Measurements from ENCODE around the gene SHLD1.
"Not testable (repeated sequence)": the region's sequence is repeated elsewhere in the genome, so short reads cannot be mapped to it uniquely, and the experiment has no call there.

The SHLD1 gene
- 3.7 to 6.6 (median 5.6) reads per million in 3 donors for total RNA-seq

GRCh38 chr20:5749952-5750779 is at the start of gene SHLD1:
TSS of gene SHLD1 (plus strand) at chr20:5750401. CDS start at chr20:5772866, 22,465 bp downstream.
- no peaks in the 10 kb centered on the region for H3K27me3 ChIP-seq (replicated peaks; ENCODE audit: control insufficient read depth, insufficient read depth, low read length, poor library complexity, severe bottlenecking)
- no peaks in the 10 kb centered on the region for H3K36me3 ChIP-seq (ENCODE audit: control insufficient read depth, insufficient read depth, low read length)
- no peaks in the 10 kb centered on the region for H3K9me3 ChIP-seq (ENCODE audit: control insufficient read depth, low read length)
- H3K27ac ChIP-seq (ENCODE audit: insufficient read depth, low read length, poor library complexity, severe bottlenecking) = peak within 1 kb of the TSS; percentile 79
- peaks cover 9% of the 10 kb centered on the region for H3K4me1 ChIP-seq (ENCODE audit: control insufficient read depth, insufficient read depth, low read length, poor library complexity, severe bottlenecking)
- DNase-seq = peak; percentile 32 to 62 (median 60)
- peak within 1 kb of the TSS; percentile 95 for H3K4me3 ChIP-seq (ENCODE audit: insufficient read depth, low read depth, low read length, poor library complexity, severe bottlenecking)

- H3K27me3 ChIP-seq (replicated peaks; ENCODE audit: control insufficient read depth, insufficient read depth, low read length, poor library complexity, severe bottlenecking); H3K4me1 ChIP-seq (ENCODE audit: control insufficient read depth, insufficient read depth, low read length, poor library complexity, severe bottlenecking); H3K36me3 ChIP-seq (ENCODE audit: control insufficient read depth, insufficient read depth, low read length); H3K27ac ChIP-seq (ENCODE audit: insufficient read depth, low read length, poor library complexity, severe bottlenecking); H3K4me3 ChIP-seq (ENCODE audit: insufficient read depth, low read depth, low read length, poor library complexity, severe bottlenecking); H3K9me3 ChIP-seq (ENCODE audit: control insufficient read depth, low read length); DNase-seq: not testable (repeated sequence)
These were observed 47.9 kb upstream of the SHLD1 start for GRCh38 chr20:5702339-5702738.

- Histone ChIP-seq H3K9me3 (ENCODE audit: control insufficient read depth, low read length) (no peaks in the 10 kb centered on the region), H3K27me3 (replicated peaks; ENCODE audit: control insufficient read depth, insufficient read depth, low read length, poor library complexity, severe bottlenecking) (no peaks in the 10 kb centered on the region), H3K36me3 (ENCODE audit: control insufficient read depth, insufficient read depth, low read length) (no peaks in the 10 kb centered on the region), H3K27ac (ENCODE audit: insufficient read depth, low read length, poor library complexity, severe bottlenecking) (no peak overlapping the region), H3K4me1 (ENCODE audit: control insufficient read depth, insufficient read depth, low read length, poor library complexity, severe bottlenecking) (no peaks in the 10 kb centered on the region), H3K4me3 (ENCODE audit: insufficient read depth, low read depth, low read length, poor library complexity, severe bottlenecking) (no peak overlapping the region)
- no peak for DNase-seq
These were observed 46.5 kb upstream of the SHLD1 start for GRCh38 chr20:5703681-5704101.

- H3K27ac ChIP-seq (ENCODE audit: insufficient read depth, low read length, poor library complexity, severe bottlenecking) = no peak overlapping the region
- H3K4me1 ChIP-seq (ENCODE audit: control insufficient read depth, insufficient read depth, low read length, poor library complexity, severe bottlenecking) = no peaks in the 10 kb centered on the region
- H3K27me3 ChIP-seq (replicated peaks; ENCODE audit: control insufficient read depth, insufficient read depth, low read length, poor library complexity, severe bottlenecking) = no peaks in the 10 kb centered on the region
- DNase-seq = no peak
- no peaks in the 10 kb centered on the region for H3K9me3 ChIP-seq (ENCODE audit: control insufficient read depth, low read length)
- H3K4me3 ChIP-seq (ENCODE audit: insufficient read depth, low read depth, low read length, poor library complexity, severe bottlenecking) = no peak overlapping the region
- no peaks in the 10 kb centered on the region for H3K36me3 ChIP-seq (ENCODE audit: control insufficient read depth, insufficient read depth, low read length)
These were observed 44.4 kb upstream of the SHLD1 start for GRCh38 chr20:5705827-5706226.

- no peaks in the 10 kb centered on the region for H3K27me3 ChIP-seq (replicated peaks; ENCODE audit: control insufficient read depth, insufficient read depth, low read length, poor library complexity, severe bottlenecking)
- H3K9me3 ChIP-seq (ENCODE audit: control insufficient read depth, low read length) = no peaks in the 10 kb centered on the region
- no peak overlapping the region for H3K4me3 ChIP-seq (ENCODE audit: insufficient read depth, low read depth, low read length, poor library complexity, severe bottlenecking)
- DNase-seq = no peak
- H3K36me3 ChIP-seq (ENCODE audit: control insufficient read depth, insufficient read depth, low read length) = no peaks in the 10 kb centered on the region
- no peak overlapping the region for H3K27ac ChIP-seq (ENCODE audit: insufficient read depth, low read length, poor library complexity, severe bottlenecking)
- no peaks in the 10 kb centered on the region for H3K4me1 ChIP-seq (ENCODE audit: control insufficient read depth, insufficient read depth, low read length, poor library complexity, severe bottlenecking)
These were observed 43.4 kb upstream of the SHLD1 start for GRCh38 chr20:5706797-5707196.

- Histone ChIP-seq H3K4me1 (ENCODE audit: control insufficient read depth, insufficient read depth, low read length, poor library complexity, severe bottlenecking) (peaks cover 14% of the 10 kb centered on the region), H3K9me3 (ENCODE audit: control insufficient read depth, low read length) (peaks cover 3% of the 10 kb centered on the region), H3K27me3 (replicated peaks; ENCODE audit: control insufficient read depth, insufficient read depth, low read length, poor library complexity, severe bottlenecking) (no peaks in the 10 kb centered on the region), H3K36me3 (ENCODE audit: control insufficient read depth, insufficient read depth, low read length) (no peaks in the 10 kb centered on the region), H3K27ac (ENCODE audit: insufficient read depth, low read length, poor library complexity, severe bottlenecking) (no peak overlapping the region), H3K4me3 (ENCODE audit: insufficient read depth, low read depth, low read length, poor library complexity, severe bottlenecking) (no peak overlapping the region)
- no peak for DNase-seq
These were observed 39.6 kb upstream of the SHLD1 start for GRCh38 chr20:5710551-5710950.

- Histone ChIP-seq H3K4me3 (ENCODE audit: insufficient read depth, low read depth, low read length, poor library complexity, severe bottlenecking) (peak overlapping the region; percentile 8), H3K27me3 (replicated peaks; ENCODE audit: control insufficient read depth, insufficient read depth, low read length, poor library complexity, severe bottlenecking) (no peaks in the 10 kb centered on the region), H3K4me1 (ENCODE audit: control insufficient read depth, insufficient read depth, low read length, poor library complexity, severe bottlenecking) (peaks cover 14% of the 10 kb centered on the region), H3K9me3 (ENCODE audit: control insufficient read depth, low read length) (peaks cover 3% of the 10 kb centered on the region), H3K36me3 (ENCODE audit: control insufficient read depth, insufficient read depth, low read length) (no peaks in the 10 kb centered on the region), H3K27ac (ENCODE audit: insufficient read depth, low read length, poor library complexity, severe bottlenecking) (peak overlapping the region; percentile 81)
- peak; percentile 65 to 84 (median 74) for DNase-seq
These were observed 35.8 kb upstream of the SHLD1 start for GRCh38 chr20:5714261-5715041.

- H3K27me3 ChIP-seq (replicated peaks; ENCODE audit: control insufficient read depth, insufficient read depth, low read length, poor library complexity, severe bottlenecking) = no peaks in the 10 kb centered on the region
- H3K4me3 ChIP-seq (ENCODE audit: insufficient read depth, low read depth, low read length, poor library complexity, severe bottlenecking) = peak overlapping the region; percentile 8
- no peaks in the 10 kb centered on the region for H3K36me3 ChIP-seq (ENCODE audit: control insufficient read depth, insufficient read depth, low read length)
- H3K27ac ChIP-seq (ENCODE audit: insufficient read depth, low read length, poor library complexity, severe bottlenecking) = peak overlapping the region; percentile 81
- H3K9me3 ChIP-seq (ENCODE audit: control insufficient read depth, low read length) = peaks cover 3% of the 10 kb centered on the region
- peak in 1 of 3 donors; percentile 13 for DNase-seq
- peaks cover 14% of the 10 kb centered on the region for H3K4me1 ChIP-seq (ENCODE audit: control insufficient read depth, insufficient read depth, low read length, poor library complexity, severe bottlenecking)
These were observed 34.9 kb upstream of the SHLD1 start for GRCh38 chr20:5715071-5715841.

GRCh38 chr20:5716953-5717352 is 33.2 kb upstream of the SHLD1 start:
- Histone ChIP-seq H3K27ac (ENCODE audit: insufficient read depth, low read length, poor library complexity, severe bottlenecking) (no peak overlapping the region), H3K27me3 (replicated peaks; ENCODE audit: control insufficient read depth, insufficient read depth, low read length, poor library complexity, severe bottlenecking) (no peaks in the 10 kb centered on the region), H3K4me3 (ENCODE audit: insufficient read depth, low read depth, low read length, poor library complexity, severe bottlenecking) (no peak overlapping the region), H3K4me1 (ENCODE audit: control insufficient read depth, insufficient read depth, low read length, poor library complexity, severe bottlenecking) (peaks cover 14% of the 10 kb centered on the region), H3K36me3 (ENCODE audit: control insufficient read depth, insufficient read depth, low read length) (no peaks in the 10 kb centered on the region), H3K9me3 (ENCODE audit: control insufficient read depth, low read length) (peaks cover 3% of the 10 kb centered on the region)
- no peak for DNase-seq
